SK-N-SH treated with all-trans-retinoic acid at 6 μM for 48 hours (cell line): ENCODE data around the gene PI16.

Source experiments
- ATAC-seq: fragments of 200-7000 bp; cut with Tn5 transposase; 3 replicates; pipeline ENCODE4 v1.9.1; 2020; ENCODE audit warnings: mild to moderate bottlenecking, moderate library complexity
- ARNTL ChIP-seq: fragments of 450-650 bp; formaldehyde crosslinking; IDR thresholded peaks from 2 replicates; pipeline ENCODE4 v1.5.0; 2020; ENCODE audit warnings: low read depth, mild to moderate bottlenecking, moderate library complexity, borderline replicate concordance
- CREB5 ChIP-seq: fragments of 250-450 bp; sonication (Bioruptor Pico); IDR thresholded peaks from 2 replicates; pipeline ENCODE4 v1.5.1; 2020; ENCODE audit warnings: low read depth, mild to moderate bottlenecking, moderate library complexity
- CSDC2 ChIP-seq: fragments of 250-450 bp; sonication (Bioruptor Pico); IDR thresholded peaks from 2 replicates; pipeline ENCODE4 v1.5.0; 2020; ENCODE audit warnings: mild to moderate bottlenecking, moderate library complexity
- CSRNP3 ChIP-seq: fragments of 250-450 bp; sonication (Bioruptor Pico); IDR thresholded peaks from 2 replicates; pipeline ENCODE4 v1.5.1; 2021; ENCODE audit warnings: mild to moderate bottlenecking, moderate library complexity
- ESRRG ChIP-seq: fragments of 250-450 bp; sonication (Bioruptor Pico); IDR thresholded peaks from 2 replicates; pipeline ENCODE4 v1.6.1; 2021; ENCODE audit warnings: mild to moderate bottlenecking
- GLIS3 ChIP-seq: fragments of 250-450 bp; sonication (Bioruptor Pico); IDR thresholded peaks from 2 replicates; pipeline ENCODE4 v1.5.0; 2020; ENCODE audit warnings: mild to moderate bottlenecking, moderate library complexity
- ISL1 ChIP-seq: fragments of 250-450 bp; sonication (Bioruptor Pico); IDR thresholded peaks from 2 replicates; pipeline ENCODE4 v2.1.2; 2022; ENCODE audit warnings: mild to moderate bottlenecking, moderate library complexity
- PPARA ChIP-seq: fragments of 250-450 bp; sonication (Bioruptor Pico); IDR thresholded peaks from 2 replicates; pipeline ENCODE4 v1.5.0; 2020; ENCODE audit warnings: mild to moderate bottlenecking, borderline replicate concordance
- RARB ChIP-seq: fragments of 250-450 bp; sonication (Bioruptor Pico); IDR thresholded peaks from 2 replicates; pipeline ENCODE4 v1.8.0; 2021; ENCODE audit warnings: mild to moderate bottlenecking, moderate library complexity
- TCF4 ChIP-seq: fragments of 250-450 bp; sonication (Bioruptor Pico); IDR thresholded peaks from 2 replicates; pipeline ENCODE4 v1.8.0; 2021; ENCODE audit warnings: mild to moderate bottlenecking, moderate library complexity, borderline replicate concordance
- TOX ChIP-seq: fragments of 250-450 bp; sonication (Bioruptor Pico); IDR thresholded peaks from 2 replicates; pipeline ENCODE4 v1.8.0; 2021; ENCODE audit warnings: mild to moderate bottlenecking, moderate library complexity, borderline replicate concordance
- ZC3H10 ChIP-seq: fragments of 250-450 bp; sonication (Bioruptor Pico); IDR thresholded peaks from 2 replicates; pipeline ENCODE4 v1.5.1; 2021; ENCODE audit warnings: mild to moderate bottlenecking, moderate library complexity
- ZFP3 ChIP-seq: fragments of 250-450 bp; sonication (Bioruptor Pico); IDR thresholded peaks from 2 replicates; pipeline ENCODE4 v1.5.0; 2020; ENCODE audit warnings: mild to moderate bottlenecking, moderate library complexity
- ZFP30 ChIP-seq: fragments of 450-650 bp; formaldehyde crosslinking; IDR thresholded peaks from 2 replicates; pipeline ENCODE4 v1.5.0; 2022; ENCODE audit warnings: mild to moderate bottlenecking, moderate library complexity
- ZNF8 ChIP-seq: fragments of 450-650 bp; formaldehyde crosslinking; IDR thresholded peaks from 2 replicates; pipeline ENCODE4 v1.5.0; 2020; ENCODE audit warnings: mild to moderate bottlenecking, moderate library complexity
- TF ChIP-seq, protein P1 (sequence below): fragments of 250-450 bp; sonication (Bioruptor Pico); IDR thresholded peaks from 2 replicates; pipeline ENCODE4 v1.5.0; 2020; ENCODE audit warnings: mild to moderate bottlenecking, moderate library complexity
- TF ChIP-seq, protein P2 (sequence below): fragments of 250-450 bp; sonication (Bioruptor Pico); IDR thresholded peaks from 2 replicates; pipeline ENCODE4 v1.8.0; 2021; ENCODE audit warnings: low read depth, mild to moderate bottlenecking, moderate library complexity, borderline replicate concordance
- TF ChIP-seq, protein P3 (sequence below): fragments of 250-450 bp; sonication (Bioruptor Pico); IDR thresholded peaks from 2 replicates; pipeline ENCODE4 v1.8.0; 2020; ENCODE audit warnings: mild to moderate bottlenecking, moderate library complexity, borderline replicate concordance

Gene PI16

GRCh38 chr6:36980129-36980528 is 25.6 kb downstream of the PI16 start:
- ATAC-seq: no peak
- TF ChIP-seq CSRNP3 (CRISPR knock-in tag): no peak

GRCh38 chr6:36980876-36981619 is 26.5 kb downstream of the PI16 start:
- TF ChIP-seq TOX (no peak), ZFP30 (no peak), ARNTL (no peak), PPARA (no peak), CREB5 (no peak), GLIS3 (CRISPR knock-in tag) (no peak), ZC3H10 (no peak), ISL1 (CRISPR knock-in tag) (no peak), ZNF8 (CRISPR knock-in tag) (no peak), CSDC2 (CRISPR knock-in tag) (no peak)
- TF ChIP-seq, protein P1, sequence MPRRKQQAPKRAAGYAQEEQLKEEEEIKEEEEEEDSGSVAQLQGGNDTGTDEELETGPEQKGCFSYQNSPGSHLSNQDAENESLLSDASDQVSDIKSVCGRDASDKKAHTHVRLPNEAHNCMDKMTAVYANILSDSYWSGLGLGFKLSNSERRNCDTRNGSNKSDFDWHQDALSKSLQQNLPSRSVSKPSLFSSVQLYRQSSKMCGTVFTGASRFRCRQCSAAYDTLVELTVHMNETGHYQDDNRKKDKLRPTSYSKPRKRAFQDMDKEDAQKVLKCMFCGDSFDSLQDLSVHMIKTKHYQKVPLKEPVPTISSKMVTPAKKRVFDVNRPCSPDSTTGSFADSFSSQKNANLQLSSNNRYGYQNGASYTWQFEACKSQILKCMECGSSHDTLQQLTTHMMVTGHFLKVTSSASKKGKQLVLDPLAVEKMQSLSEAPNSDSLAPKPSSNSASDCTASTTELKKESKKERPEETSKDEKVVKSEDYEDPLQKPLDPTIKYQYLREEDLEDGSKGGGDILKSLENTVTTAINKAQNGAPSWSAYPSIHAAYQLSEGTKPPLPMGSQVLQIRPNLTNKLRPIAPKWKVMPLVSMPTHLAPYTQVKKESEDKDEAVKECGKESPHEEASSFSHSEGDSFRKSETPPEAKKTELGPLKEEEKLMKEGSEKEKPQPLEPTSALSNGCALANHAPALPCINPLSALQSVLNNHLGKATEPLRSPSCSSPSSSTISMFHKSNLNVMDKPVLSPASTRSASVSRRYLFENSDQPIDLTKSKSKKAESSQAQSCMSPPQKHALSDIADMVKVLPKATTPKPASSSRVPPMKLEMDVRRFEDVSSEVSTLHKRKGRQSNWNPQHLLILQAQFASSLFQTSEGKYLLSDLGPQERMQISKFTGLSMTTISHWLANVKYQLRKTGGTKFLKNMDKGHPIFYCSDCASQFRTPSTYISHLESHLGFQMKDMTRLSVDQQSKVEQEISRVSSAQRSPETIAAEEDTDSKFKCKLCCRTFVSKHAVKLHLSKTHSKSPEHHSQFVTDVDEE (CRISPR knock-in tag): no peak
- TF ChIP-seq, protein P2, sequence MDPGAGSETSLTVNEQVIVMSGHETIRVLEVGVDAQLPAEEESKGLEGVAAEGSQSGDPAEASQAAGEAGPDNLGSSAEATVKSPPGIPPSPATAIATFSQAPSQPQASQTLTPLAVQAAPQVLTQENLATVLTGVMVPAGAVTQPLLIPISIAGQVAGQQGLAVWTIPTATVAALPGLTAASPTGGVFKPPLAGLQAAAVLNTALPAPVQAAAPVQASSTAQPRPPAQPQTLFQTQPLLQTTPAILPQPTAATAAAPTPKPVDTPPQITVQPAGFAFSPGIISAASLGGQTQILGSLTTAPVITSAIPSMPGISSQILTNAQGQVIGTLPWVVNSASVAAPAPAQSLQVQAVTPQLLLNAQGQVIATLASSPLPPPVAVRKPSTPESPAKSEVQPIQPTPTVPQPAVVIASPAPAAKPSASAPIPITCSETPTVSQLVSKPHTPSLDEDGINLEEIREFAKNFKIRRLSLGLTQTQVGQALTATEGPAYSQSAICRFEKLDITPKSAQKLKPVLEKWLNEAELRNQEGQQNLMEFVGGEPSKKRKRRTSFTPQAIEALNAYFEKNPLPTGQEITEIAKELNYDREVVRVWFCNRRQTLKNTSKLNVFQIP (CRISPR knock-in tag): no peak
- TF ChIP-seq, all 23 proteins: peak for 0

GRCh38 chr6:36983538-36983937 is 29.0 kb downstream of the PI16 start:
- ATAC-seq: no peak

More at GRCh38 chr6:36980876-36981619, 26.5 kb downstream of the PI16 start:
- ATAC-seq: no peak

More at GRCh38 chr6:36983538-36983937, 29.0 kb downstream of the PI16 start:
- TF ChIP-seq RARB (CRISPR knock-in tag): no peak
- TF ChIP-seq, protein P2 (CRISPR knock-in tag): no peak
- TF ChIP-seq ARNTL: no peak
- TF ChIP-seq TOX: no peak
- TF ChIP-seq, protein P3, sequence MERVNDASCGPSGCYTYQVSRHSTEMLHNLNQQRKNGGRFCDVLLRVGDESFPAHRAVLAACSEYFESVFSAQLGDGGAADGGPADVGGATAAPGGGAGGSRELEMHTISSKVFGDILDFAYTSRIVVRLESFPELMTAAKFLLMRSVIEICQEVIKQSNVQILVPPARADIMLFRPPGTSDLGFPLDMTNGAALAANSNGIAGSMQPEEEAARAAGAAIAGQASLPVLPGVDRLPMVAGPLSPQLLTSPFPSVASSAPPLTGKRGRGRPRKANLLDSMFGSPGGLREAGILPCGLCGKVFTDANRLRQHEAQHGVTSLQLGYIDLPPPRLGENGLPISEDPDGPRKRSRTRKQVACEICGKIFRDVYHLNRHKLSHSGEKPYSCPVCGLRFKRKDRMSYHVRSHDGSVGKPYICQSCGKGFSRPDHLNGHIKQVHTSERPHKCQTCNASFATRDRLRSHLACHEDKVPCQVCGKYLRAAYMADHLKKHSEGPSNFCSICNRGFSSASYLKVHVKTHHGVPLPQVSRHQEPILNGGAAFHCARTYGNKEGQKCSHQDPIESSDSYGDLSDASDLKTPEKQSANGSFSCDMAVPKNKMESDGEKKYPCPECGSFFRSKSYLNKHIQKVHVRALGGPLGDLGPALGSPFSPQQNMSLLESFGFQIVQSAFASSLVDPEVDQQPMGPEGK: no peak
- no peak for TF ChIP-seq CREB5
- TF ChIP-seq ZFP30: no peak
- TF ChIP-seq TCF4 (CRISPR knock-in tag): no peak
- TF ChIP-seq GLIS3 (CRISPR knock-in tag): no peak
- no peak for TF ChIP-seq ISL1 (CRISPR knock-in tag)
- no peak for TF ChIP-seq ZFP3 (CRISPR knock-in tag)
- no peak for TF ChIP-seq ESRRG (CRISPR knock-in tag)
